ENCODE measurements around the gene THBD.

GRCh38 chr20:23035731-23036130, 13.7 kb downstream of the THBD start:
- no peak for TF ChIP-seq CTCF (conservative IDR thresholded peaks at IDR 0.05; ENCODE audit: low read depth, low read length)
- no peak for TF ChIP-seq EZH2phosphoT487 (IDR thresholded peaks at IDR 0.05; ENCODE audit: borderline replicate concordance, low read length)
- no peak for TF ChIP-seq EZH2 (IDR thresholded peaks at IDR 0.05; ENCODE audit: low read length, unreplicated experiment)
